ENCODE measurements around the gene PADI6. TPM values are rescaled to one million over a fixed set of nuclear protein-coding genes. Genes with fewer than 3 reads are reported as not detected.

The PADI6 gene
- total and polyA plus RNA-seq, 7 donors = 0.04 TPM; not detected in 6

DNA sequence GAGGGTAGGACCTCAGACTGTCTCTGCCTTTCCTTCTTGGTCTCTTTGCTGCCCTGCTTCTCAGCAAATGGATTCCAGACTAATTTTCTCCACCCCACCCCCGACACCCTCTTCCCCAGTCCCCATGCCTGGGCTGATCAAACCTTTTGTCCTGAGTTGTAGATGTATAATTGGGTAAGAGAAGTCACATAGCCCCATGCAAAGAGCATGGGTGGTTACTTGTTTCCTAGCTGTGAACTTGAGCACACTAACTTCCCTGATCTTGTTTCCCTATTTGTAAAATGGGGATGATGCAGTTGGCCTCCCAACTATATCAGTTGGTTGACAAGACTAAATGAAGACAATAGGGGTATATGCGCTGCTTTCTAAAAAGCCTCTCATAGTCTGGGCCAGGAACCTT is 9.2 kb downstream of the PADI6 start:
- H3K9me3 ChIP-seq = no peaks in the 10 kb centered on the region
- 65 to 87% (median 70%) methylated on average over 2 of the region's 2 CpGs for WGBS, 3 donors
- intact Hi-C loops (cut with DNase I) = no loop called here
- H3K36me3 ChIP-seq (ENCODE audit: insufficient read depth in 1 of 2, low read depth in 1 of 2) = no peaks in the 10 kb centered on the region
- no peak overlapping the region for H3K4me3 ChIP-seq
- no peak for ATAC-seq
- H3K27me3 ChIP-seq (ENCODE audit: insufficient read depth in 3 of 3, low read length in 2 of 3) = peaks cover 3 to 21% (median 8%) of the 10 kb centered on the region in 3 donors
- TF ChIP-seq, protein P1, sequence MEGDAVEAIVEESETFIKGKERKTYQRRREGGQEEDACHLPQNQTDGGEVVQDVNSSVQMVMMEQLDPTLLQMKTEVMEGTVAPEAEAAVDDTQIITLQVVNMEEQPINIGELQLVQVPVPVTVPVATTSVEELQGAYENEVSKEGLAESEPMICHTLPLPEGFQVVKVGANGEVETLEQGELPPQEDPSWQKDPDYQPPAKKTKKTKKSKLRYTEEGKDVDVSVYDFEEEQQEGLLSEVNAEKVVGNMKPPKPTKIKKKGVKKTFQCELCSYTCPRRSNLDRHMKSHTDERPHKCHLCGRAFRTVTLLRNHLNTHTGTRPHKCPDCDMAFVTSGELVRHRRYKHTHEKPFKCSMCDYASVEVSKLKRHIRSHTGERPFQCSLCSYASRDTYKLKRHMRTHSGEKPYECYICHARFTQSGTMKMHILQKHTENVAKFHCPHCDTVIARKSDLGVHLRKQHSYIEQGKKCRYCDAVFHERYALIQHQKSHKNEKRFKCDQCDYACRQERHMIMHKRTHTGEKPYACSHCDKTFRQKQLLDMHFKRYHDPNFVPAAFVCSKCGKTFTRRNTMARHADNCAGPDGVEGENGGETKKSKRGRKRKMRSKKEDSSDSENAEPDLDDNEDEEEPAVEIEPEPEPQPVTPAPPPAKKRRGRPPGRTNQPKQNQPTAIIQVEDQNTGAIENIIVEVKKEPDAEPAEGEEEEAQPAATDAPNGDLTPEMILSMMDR (IDR thresholded peaks at IDR 0.05) = no peak
- DNase-seq = no peak
- H3K27ac ChIP-seq = no peak overlapping the region
- H3K4me1 ChIP-seq = no peaks in the 10 kb centered on the region

DNA sequence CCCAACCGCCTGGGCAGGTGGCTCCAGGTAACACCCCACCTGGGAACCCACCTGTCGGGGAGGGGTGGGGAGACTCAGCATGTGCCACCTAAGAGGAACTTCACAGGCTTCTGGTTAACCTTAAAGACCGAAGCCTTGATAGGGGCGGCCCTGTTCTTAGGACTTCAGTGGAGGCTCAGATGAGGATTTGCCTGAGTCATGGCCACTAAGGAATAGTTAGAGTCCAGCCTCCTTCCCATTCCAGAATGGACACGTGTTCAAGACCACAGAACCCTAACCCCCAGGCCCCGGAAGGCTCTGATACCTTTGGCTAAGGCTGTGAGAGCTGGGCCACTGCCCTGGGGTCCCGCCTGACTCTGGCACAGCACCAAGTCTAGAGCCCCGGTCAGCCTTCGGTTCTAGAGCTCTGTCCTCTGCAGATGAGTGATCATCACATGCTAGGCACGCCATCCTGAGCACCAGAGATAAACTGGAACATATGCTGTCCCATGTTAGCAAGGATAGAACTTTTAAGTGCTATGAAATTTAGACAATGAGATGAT is 20.3 kb downstream of the PADI6 start:
- Histone ChIP-seq H3K27me3 (ENCODE audit: insufficient read depth in 3 of 3, low read length in 2 of 3) (no peaks in the 10 kb centered on the region), H3K36me3 (ENCODE audit: insufficient read depth in 1 of 2, low read depth in 1 of 2) (no peaks in the 10 kb centered on the region), H3K4me3 (no peak overlapping the region), H3K4me1 (no peaks in the 10 kb centered on the region), H3K9me3 (no peaks in the 10 kb centered on the region), H3K27ac (no peak overlapping the region)
- DNase-seq (no peak), ATAC-seq (no peak)
- WGBS, 3 donors = 59 to 64% (median 59%) methylated on average over 10 of the region's 10 CpGs
- intact Hi-C loops (cut with DNase I) = no loop called here
- TF ChIP-seq, protein P1 (IDR thresholded peaks at IDR 0.05) = no peak

DNA sequence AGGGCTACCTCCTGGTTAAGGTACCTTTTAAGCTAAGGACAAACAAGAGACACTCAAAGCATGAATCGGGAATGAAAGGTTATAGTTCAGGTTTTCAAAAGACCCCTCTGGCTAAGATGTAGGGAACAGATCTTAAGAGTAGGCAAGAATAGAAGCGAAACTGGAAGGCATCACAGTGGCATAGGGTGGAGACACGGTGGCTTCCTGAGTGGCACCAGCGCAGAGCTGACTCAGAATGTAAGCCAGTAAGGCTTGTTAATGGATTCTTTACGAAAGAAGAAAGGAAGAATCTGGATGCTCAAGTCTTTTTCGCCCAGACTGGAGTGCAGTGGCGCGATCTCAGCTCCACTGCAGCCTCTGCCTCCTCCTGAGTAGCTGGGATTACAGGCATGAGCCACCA is 21.2 kb downstream of the PADI6 start:
- H3K9me3 ChIP-seq = no peaks in the 10 kb centered on the region
- H3K27me3 ChIP-seq (ENCODE audit: insufficient read depth in 3 of 3, low read length in 2 of 3) = no peaks in the 10 kb centered on the region
- H3K36me3 ChIP-seq (ENCODE audit: insufficient read depth in 1 of 2, low read depth in 1 of 2) = no peaks in the 10 kb centered on the region
- no peak overlapping the region for H3K27ac ChIP-seq
- H3K4me3 ChIP-seq = no peak overlapping the region
- WGBS, 3 donors = 64 to 68% (median 66%) methylated on average over 8 of the region's 8 CpGs
- no peaks in the 10 kb centered on the region for H3K4me1 ChIP-seq
- intact Hi-C loops (cut with DNase I) = no loop called here
- ATAC-seq (no peak), DNase-seq (no peak)
- TF ChIP-seq, protein P1 (IDR thresholded peaks at IDR 0.05) = no peak

DNA sequence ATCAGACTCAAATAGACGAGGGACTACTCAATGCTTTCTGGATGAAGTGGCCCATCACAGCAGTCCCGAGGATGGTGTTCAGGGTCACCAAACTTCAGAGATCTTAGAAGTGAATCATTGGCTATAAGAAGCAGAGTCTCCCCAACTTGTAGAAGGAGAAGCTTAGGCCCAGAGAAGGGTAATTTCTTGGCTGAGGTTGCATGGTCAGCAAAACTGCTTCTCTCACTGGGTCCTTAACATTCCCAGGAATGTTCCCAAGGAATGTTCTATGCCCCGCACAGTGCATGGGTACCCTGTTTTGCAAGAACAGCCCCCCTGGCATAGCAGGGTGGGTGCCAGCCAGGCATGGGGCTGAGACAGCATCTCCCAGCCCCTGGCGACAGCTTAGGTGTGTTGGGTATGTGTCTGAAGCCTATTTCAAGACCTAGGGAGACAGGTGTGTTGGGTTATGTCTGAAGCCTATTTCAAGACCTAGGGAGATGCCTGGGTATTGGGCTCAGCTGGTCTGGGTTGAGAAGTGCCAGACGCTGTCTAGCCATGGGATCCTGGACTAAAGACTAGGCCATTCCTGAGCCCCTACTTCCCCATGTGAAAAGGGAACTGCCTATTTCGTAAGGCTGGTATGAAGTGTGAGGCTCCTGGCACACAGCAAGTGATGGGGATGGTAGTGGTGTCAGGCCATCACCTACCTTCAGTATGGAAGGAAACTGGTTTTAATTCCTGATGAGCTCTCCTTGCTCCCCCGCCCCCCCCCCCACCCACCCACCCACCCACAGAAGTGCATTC is 26.1 kb downstream of the PADI6 start:
- Histone ChIP-seq H3K27ac (no peak overlapping the region), H3K27me3 (ENCODE audit: insufficient read depth in 3 of 3, low read length in 2 of 3) (no peaks in the 10 kb centered on the region), H3K9me3 (no peaks in the 10 kb centered on the region), H3K4me1 (no peaks in the 10 kb centered on the region), H3K36me3 (ENCODE audit: insufficient read depth in 1 of 2, low read depth in 1 of 2) (no peaks in the 10 kb centered on the region), H3K4me3 (no peak overlapping the region)
- TF ChIP-seq, protein P1 (IDR thresholded peaks at IDR 0.05) = no peak
- ATAC-seq (no peak), DNase-seq (no peak)
- intact Hi-C loops (cut with DNase I) = no loop called here
- WGBS, 3 donors = 81 to 92% (median 89%) methylated on average over 7 of the region's 7 CpGs
